Limb (tissue), 2 donors: ENCODE results near the gene DSG2.
"Not testable (repeated sequence)": the region's sequence is repeated elsewhere in the genome, so short reads cannot be mapped to it uniquely, and the experiment has no call there.

ENCODE experiments used
- DNase-seq, 2 donors: peaks; one replicate each; pipeline ENCODE4 v3.0.0-alpha.2; 2016; ENCODE audit errors: extremely low spot score in 2 of 2

Gene DSG2

GRCh38 chr18:31497836-31498573 is at the start of gene DSG2:
Gene DSG2 (plus strand): TSS chr18:31498177. CDS start chr18:31498252, 75 bp downstream.
- peak; percentile 40 to 80 for DNase-seq

DNA sequence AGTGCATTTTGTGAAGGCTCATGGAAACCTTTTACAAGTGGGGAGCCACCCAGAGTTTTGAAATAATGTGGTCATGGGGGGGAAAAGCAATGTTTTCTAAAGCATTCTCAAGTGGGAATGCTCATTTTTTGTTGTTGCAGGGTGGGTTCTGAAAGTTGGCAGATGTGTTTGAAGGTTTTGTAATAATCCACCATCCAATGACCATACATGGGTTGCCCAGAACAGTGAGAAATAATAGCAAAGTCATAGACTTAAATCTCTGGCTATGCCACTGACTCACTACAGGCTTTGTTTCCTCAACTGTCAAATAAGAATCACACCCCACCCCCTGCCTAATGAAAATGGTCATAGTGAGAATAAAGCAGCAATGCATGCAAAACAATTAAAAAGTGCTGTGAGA is 47.6 kb upstream of the DSG2 start:
- no peak for DNase-seq

GRCh38 chr18:31451625-31452024 is 46.4 kb upstream of the DSG2 start:
- DNase-seq, result no peak

GRCh38 chr18:31454066-31454708 is 43.8 kb upstream of the DSG2 start:
- no peak for DNase-seq

- no peak for DNase-seq
Observed at GRCh38 chr18:31469629-31470028, 28.3 kb upstream of the DSG2 start.

- DNase-seq, result no peak
Observed at GRCh38 chr18:31478688-31479087, 19.3 kb upstream of the DSG2 start.

- no peak for DNase-seq
Observed at GRCh38 chr18:31482051-31482450, 15.9 kb upstream of the DSG2 start.

DNA sequence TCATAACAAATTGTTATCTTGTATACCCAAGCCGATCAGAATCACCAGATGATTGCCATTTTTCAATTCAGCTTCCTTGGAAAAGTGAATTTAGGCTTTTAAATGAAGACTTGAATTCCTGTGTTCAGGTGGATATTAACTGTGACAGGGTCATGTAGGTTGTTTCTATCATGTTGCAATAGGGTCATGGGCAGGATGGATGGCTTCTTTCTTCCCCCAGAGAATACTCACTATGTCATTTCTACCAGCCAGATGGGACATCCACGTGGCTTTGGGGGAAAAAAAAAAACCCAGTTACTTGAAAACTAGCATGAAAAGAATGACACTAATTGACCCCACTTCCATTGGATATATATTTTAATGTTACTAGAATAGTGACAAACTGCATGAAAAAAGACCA is 14.6 kb upstream of the DSG2 start:
- no peak for DNase-seq

DNA sequence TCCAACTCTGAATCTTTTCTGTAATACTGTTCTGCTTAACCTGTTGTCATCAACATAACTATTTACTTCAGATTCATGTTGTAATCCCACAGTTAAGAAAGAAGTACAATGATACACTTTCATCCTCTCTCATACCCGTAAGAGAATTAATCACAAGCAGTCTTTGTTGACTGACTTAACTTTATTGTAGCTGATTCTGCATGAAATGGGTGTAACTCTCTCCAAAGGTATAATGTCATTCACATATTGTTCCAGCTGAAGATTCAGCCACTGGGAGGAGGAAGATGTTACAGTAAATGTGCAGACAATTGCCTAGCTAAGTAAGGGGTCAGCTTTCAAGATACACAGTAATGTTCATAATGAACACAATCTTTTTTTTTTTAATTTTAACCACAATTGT is 13.5 kb upstream of the DSG2 start:
- DNase-seq, result no peak

DNA sequence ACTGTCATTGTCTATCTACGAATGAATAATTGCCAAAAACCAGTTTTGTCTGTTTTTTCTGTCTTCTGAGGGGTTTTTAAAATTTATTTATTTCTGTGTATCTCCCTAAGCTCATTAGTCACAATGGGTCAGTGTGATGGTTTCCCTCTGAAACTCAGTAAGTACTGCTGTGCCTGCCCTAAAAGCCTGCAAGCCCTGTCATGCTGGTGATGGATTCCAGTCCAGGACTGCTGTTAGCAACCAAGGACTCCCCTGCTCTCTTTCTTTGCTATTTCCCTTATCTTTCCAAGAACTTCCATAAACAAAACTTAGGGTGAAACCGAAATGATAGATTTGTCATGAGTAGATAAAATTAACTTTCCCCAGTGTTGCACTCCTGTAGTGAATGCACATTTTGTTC is 11.8 kb upstream of the DSG2 start:
- no peak for DNase-seq

GRCh38 chr18:31487246-31488015 is 10.5 kb upstream of the DSG2 start:
- no peak for DNase-seq

GRCh38 chr18:31489311-31489710 is 8.7 kb upstream of the DSG2 start:
- DNase-seq, result no peak

DNA sequence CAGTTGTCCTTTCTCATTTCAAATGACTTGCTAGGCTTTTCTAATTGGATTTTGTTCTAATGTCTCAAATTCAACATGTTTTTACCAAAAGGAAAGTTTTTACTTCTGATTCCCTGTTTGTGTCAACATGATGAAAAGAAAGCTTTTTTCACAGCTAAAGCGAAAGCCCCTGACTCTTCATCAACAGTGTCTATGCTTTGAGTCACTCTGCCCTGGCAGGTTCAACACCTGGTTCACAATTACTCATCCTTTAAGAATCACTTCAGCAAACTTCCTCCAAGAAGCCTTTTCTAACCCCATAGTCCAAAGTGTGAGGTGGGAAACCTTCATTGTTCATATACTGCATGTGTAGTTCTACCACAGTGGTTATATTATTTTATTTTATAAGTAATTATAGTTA is 7.6 kb upstream of the DSG2 start:
- no peak for DNase-seq

GRCh38 chr18:31490833-31491232 is 7.1 kb upstream of the DSG2 start:
- no peak for DNase-seq

GRCh38 chr18:31491586-31491985 is 6.4 kb upstream of the DSG2 start:
- no peak for DNase-seq

GRCh38 chr18:31492671-31493070 is 5.3 kb upstream of the DSG2 start:
- no peak for DNase-seq

GRCh38 chr18:31493171-31493570 is 4.8 kb upstream of the DSG2 start:
- DNase-seq, result no peak

GRCh38 chr18:31493941-31494340 is 4.0 kb upstream of the DSG2 start:
- DNase-seq, result no peak

DNA sequence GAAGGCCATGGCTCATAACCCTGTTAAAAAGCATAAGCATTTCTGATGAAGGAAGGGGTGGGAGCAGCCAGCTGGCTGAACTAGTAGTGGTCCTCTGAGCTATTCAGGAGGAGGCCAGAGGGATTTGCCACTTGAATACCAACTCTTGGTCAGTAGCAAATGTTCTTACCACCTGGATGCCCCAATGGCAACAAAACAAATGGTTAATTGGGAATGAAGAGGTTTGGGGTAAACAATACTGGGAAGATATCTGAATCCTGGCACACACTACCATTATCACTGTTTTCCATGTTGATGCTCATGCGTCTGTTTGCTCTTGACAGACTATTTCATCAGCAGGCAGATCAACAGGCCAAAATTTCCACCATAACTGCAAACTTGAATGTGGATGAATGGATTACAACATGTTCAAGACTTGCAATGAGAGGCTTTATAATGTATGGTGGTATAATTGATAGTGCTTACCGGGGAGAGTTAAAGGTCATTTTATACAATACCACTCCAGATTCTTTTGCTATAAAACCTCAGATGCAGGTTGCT is 3.2 kb upstream of the DSG2 start:
- DNase-seq, result not testable (repeated sequence)

GRCh38 chr18:31497404-31497835 is 557 bp upstream of the DSG2 start:
- DNase-seq, result no peak

- peak; percentile 10 to 54 for DNase-seq
Observed at GRCh38 chr18:31498574-31499524, 872 bp downstream of the DSG2 start.
